Suprapubic skin (tissue), 3 donors: ENCODE results near the gene C17orf75.

ENCODE experiments used
- POLR2A ChIP-seq, 2 donors: fragments of 450-650 bp; IDR thresholded peaks; one replicate each; pipeline ENCODE4 v1.6.1; 2017; ENCODE audit warnings: antibody characterized with exemption in 2 of 2, mild to moderate bottlenecking in 2 of 2, moderate library complexity in 2 of 2
- TF ChIP-seq, protein P1 (sequence below), 2 donors: fragments of 200-600 bp in 1 of 2; fragments of 450-650 bp in 1 of 2; sonication (generic) in 1 of 2; IDR thresholded peaks; one replicate each; pipeline ENCODE4 v1.5.1; 2016 to 2019; ENCODE audit warnings: antibody characterized with exemption in 2 of 2, mild to moderate bottlenecking in 1 of 2, moderate library complexity in 1 of 2

DNA sequence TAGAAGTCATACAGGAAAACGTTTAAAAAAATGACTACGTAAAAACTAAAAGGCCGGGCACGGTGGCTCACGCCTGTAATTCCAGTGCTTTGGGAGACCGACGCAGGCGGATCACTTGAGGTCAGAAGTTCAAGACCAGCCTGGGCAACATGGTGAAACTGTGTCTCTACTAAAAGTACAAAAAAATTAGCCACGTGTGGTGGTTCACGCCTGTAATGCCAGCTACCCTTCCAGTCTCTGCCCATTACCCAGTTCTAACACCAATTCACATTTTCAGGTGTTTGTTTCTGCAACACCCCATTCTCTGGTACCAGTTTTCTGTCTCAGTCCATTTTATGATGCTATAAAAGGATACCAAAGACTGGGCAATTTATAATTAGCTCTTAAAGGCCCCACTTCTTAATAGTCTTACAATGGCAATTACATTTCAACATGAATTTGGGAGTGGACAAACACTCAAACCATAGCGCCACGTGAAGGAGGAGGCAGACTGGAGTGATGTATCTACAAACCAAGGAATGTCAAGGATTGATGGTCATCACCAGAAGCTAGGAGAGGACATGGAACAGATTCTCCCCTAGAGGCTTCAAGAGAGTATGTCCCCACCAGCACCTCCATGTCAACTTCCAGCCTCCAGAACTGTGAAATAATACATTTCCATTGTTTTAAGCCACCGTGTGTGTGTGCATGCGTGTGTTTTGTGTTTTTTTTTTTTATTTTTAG, 791 bp upstream of the C17orf75 start:
- TF ChIP-seq, protein P1, sequence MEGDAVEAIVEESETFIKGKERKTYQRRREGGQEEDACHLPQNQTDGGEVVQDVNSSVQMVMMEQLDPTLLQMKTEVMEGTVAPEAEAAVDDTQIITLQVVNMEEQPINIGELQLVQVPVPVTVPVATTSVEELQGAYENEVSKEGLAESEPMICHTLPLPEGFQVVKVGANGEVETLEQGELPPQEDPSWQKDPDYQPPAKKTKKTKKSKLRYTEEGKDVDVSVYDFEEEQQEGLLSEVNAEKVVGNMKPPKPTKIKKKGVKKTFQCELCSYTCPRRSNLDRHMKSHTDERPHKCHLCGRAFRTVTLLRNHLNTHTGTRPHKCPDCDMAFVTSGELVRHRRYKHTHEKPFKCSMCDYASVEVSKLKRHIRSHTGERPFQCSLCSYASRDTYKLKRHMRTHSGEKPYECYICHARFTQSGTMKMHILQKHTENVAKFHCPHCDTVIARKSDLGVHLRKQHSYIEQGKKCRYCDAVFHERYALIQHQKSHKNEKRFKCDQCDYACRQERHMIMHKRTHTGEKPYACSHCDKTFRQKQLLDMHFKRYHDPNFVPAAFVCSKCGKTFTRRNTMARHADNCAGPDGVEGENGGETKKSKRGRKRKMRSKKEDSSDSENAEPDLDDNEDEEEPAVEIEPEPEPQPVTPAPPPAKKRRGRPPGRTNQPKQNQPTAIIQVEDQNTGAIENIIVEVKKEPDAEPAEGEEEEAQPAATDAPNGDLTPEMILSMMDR (IDR thresholded peaks at IDR 0.05): no peak
- TF ChIP-seq POLR2A (IDR thresholded peaks at IDR 0.05): no peak
